NCI-H1105 treated with DMSO at 0.1 percent for 48 hours (cell line): ENCODE results near the gene PLCG1.

Source experiments
- DNase-seq: peaks from one replicate; lab custom pipeline; 2025; lab: John Stamatoyannopoulos, UW

The PLCG1 gene

DNA sequence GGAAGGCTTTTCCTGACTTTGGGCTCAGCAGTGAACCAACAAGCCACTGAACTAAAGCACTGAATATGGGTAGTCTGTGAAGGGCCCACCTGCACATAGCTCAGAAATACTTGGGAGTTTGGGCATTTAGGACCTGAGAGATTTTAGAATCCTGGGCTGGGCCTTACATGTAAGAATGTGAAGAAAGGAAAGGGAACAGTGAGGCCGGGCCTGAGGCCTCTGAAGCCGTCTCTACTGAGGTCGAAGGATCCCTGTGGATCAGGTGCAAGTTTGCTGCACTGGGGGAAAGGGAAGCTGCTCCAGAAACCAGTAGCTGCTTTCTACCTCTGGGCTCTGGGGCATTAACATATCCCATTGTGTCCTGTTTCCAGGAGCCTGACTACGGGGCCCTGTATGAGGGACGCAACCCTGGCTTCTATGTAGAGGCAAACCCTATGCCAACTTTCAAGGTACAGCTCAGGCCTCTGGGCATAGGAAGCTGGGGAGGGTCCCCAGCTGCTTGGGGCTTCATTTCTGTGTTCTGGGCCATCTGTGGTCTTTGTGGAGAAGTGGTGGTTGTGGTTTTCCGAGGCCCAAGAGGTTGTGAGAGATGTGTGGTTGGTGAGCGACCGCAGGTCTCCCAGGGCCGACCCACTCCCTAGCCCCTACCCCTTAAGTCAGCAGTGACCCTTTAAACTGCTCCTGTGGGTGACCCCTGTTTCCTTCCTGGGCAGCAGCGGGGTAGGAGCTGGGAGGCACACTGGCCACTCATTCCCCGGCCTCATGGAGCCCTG is 30.3 kb downstream of the PLCG1 start:
- no peak for DNase-seq

GRCh38 chr20:41168281-41169161 is 31.2 kb downstream of the PLCG1 start:
- no peak for DNase-seq

- DNase-seq = no peak
These were observed 31.9 kb downstream of the PLCG1 start for GRCh38 chr20:41169162-41169690.

- no peak for DNase-seq
These were observed 32.5 kb downstream of the PLCG1 start for GRCh38 chr20:41169791-41170351.

DNA sequence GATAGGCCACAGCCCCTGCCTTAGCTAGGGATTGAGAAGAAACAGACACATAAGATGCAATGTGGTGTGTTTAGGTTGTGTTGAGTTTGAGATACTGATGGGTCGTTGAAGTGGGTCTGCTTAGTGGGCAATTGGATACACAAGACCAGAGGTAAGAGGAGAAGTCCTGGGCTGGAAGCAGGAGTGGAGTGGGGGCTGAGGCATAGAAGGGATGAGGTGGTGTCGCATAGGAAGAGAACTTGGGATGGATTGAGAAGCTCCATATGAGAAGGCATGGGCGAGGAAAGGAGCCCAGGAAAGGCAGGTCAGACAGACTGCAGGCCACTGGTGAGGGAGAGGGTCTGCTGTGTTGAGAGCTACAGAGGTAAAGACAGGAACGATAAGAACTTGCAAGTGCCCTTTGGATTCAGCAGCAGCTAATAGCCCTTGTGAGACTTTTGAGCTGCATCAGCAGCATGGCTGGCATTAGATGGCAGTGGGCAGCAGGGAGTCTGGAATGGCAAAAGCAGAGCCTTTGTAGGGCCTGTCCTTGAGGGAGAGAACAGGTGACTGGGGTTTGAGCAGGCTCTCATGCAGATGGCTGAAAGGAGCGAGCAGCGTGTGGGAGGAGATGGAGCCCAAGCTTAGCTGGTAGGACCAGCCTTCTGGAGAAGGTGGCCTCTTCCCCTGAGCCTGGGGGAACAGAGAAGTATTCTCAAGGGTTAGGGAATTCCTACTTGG is 33.2 kb downstream of the PLCG1 start:
- no peak for DNase-seq

DNA sequence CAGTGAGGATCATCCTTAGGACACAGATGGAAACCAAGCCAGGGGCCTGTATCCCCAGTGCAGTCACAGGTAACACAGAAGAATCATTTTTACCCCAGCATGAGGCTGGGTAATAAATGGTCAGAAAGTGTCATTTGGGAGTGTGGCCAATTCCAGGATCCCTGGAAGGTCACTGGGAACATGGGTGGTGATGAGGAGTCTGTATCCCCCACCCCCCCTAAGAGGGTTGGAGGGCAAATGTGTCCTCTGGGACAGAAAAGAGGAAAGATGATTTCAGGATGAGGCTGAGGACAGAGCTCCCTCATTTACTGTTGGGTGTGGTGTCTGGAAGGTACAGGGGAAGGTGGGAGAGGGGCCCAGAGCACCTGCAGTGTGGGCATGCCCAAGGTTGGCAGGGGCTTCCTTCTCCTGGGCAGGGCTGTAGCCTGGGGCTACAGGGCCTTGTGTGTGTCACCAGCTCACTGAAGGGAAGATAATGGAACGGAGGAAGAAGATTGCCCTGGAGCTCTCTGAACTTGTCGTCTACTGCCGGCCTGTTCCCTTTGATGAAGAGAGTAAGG is 34.5 kb downstream of the PLCG1 start:
- no peak for DNase-seq

DNA sequence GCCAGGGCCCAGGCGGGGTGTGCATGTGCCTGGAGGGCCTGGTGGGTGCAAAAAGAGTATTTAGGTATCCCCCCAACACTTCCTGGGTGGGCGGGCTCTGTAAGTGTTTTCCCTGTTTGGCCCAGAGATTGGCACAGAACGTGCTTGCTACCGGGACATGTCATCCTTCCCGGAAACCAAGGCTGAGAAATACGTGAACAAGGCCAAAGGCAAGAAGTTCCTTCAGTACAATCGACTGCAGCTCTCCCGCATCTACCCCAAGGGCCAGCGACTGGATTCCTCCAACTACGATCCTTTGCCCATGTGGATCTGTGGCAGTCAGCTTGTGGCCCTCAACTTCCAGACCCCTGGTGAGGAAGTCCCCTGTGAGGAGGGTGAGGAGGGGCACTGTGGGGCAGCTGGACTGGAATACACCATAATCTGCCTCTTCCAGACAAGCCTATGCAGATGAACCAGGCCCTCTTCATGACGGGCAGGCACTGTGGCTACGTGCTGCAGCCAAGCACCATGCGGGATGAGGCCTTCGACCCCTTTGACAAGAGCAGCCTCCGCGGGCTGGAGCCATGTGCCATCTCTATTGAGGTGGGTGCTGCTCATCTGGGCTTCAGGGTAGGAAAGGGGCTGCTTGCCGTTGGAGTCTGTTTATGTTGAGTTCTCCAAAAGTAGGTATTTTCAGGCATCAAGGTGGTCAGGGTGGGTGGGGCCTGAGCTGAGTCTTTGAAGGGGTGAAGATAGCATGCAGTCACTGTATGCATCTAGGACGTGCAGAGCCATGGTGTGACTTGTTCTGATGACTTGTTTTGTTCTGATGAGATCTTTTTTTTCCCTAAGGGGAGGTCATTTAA is 35.2 kb downstream of the PLCG1 start:
- no peak for DNase-seq

DNA sequence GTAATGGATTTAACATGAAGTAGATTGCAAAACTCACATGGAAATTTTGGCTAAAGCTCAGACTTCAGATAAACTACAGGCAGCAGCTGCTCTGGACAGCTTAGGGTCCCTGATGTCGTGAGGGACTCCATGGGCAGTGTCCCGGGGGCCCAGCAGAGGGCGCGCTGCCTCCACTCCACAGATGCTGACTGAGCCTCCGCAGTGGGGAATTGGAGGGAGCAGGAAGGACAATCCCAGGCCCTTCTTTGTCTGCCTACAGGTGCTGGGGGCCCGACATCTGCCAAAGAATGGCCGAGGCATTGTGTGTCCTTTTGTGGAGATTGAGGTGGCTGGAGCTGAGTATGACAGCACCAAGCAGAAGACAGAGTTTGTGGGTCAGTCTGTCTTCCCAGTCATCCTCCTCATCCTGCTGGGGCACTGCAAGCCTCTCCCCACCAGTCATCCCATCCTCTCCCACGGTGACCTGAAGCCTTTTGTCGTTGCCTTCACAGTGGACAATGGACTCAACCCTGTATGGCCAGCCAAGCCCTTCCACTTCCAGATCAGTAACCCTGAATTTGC is 35.9 kb downstream of the PLCG1 start:
- peak; percentile 19 for DNase-seq

DNA sequence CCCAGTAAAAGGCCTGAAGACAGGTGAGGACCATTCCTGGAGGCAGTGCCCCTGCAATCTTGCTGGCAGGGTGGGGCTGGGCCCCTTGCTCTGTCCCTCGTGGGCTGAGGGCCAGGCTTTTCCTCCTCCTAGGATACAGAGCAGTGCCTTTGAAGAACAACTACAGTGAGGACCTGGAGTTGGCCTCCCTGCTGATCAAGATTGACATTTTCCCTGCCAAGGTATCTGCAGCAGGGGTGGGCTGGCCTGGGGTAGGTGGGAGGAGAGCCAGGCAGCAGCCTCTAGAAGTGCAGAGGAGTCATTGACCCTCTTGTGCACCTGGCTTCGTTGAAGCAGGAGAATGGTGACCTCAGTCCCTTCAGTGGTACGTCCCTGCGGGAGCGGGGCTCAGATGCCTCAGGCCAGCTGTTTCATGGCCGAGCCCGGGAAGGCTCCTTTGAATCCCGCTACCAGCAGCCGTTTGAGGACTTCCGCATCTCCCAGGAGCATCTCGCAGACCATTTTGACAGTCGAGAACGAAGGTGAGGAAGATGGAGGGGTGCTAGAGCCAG is 36.5 kb downstream of the PLCG1 start:
- no peak for DNase-seq

GRCh38 chr20:41174373-41174772 is 37.0 kb downstream of the PLCG1 start:
- DNase-seq = no peak

GRCh38 chr20:41174782-41175181 is 37.4 kb downstream of the PLCG1 start:
- no peak for DNase-seq

DNA sequence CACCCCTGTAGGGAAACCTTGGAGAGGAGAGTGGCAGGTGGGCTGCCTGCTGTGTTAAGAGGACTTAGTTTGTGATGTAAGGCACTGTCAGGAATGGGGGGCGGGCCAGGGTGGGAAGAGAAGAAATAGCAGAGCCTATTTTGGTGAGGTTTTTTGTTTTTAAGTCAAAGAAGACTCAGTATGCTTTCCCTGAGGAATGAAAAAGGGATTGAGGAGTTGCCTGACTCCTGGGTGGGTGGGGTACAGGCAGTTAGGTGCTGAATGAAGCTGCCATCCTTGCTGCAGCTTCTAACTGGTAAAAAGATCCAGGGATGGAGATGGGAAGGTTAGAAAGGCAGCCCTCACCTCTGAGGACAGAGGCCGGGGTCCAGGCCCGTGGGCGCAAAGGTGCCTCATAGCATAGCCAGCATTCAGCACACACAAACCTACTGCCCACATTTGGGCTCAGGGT is 37.9 kb downstream of the PLCG1 start:
- no peak for DNase-seq

DNA sequence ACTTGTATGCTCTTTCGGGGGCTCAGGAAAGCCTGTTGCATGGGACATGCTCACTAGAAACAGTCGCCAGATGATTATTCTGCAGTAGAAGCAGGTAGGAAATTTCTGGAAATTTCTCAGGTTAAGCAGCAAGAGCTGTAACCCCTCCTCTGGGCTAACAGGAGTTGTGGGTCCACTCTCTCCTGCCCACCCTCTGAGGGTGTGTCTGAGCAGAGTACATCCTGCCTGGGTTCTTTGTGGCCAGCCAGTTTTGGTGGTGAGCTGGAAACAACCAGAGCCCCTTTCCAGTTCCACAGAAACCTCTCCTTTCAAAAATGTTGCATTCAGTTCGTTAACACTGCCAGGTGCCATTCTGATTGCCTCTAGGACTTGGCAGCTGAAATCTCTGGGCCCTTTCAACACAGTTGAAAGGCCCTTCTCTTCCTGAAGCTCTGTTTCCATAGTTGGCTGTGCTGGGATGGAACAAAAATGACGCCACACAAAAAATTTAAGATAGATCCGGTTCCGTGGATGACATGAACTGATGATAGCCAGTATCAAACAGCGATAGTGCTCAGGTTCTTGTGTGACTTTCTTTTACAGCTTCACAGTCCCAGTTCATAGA is 38.5 kb downstream of the PLCG1 start:
- no peak for DNase-seq

GRCh38 chr20:41176711-41177552 is 39.6 kb downstream of the PLCG1 start:
- no peak for DNase-seq

GRCh38 chr20:41177636-41178035 is 40.3 kb downstream of the PLCG1 start:
- DNase-seq = no peak

- DNase-seq = no peak
These were observed 41.2 kb downstream of the PLCG1 start for GRCh38 chr20:41178495-41178894.

DNA sequence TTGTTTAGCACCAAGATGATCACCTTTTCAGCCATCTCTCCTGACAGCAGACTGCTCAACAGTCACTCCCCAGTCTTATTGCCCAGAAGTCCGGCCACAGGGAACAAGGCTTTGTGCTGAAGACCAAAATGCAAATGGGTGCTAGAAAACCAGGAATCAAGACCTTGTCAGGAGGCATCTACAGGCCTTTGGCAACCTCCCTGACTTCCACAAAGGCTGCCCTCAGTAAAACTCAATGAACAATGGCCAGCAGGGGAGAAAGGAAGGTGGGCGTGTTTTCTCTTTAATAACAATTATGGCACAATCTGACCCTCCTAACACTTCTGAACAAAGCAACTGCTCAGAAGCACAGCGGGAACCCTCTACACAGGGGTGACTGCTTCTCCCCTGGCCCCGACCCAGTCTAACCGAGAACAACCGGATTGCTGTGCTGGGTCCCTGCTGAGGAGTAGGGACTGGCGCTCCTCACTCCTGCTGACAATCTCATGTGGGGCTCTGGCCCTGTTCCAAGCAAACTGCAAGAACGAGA is 41.6 kb downstream of the PLCG1 start:
- DNase-seq = peak; percentile 6

- no peak for DNase-seq
These were observed 42.6 kb downstream of the PLCG1 start for GRCh38 chr20:41179961-41180360.
